HG03039 (cell line): Measurements from ENCODE around the gene OR10A2.
"Not testable (repeated sequence)": the region's sequence is repeated elsewhere in the genome, so short reads cannot be mapped to it uniquely, and the experiment has no call there.

Experiments used
- ATAC-seq: cut with Tn5 transposase; IDR thresholded peaks from one replicate; pipeline ENCODE4 v1.9.1; 2021; ENCODE audit warnings: mild to moderate bottlenecking, moderate library complexity; ENCODE audit not compliant: unreplicated experiment

The OR10A2 gene

GRCh38 chr11:6862961-6863360 lies at the start of gene OR10A2:
OR10A2 (plus strand) TSS chr11:6863057; CDS start chr11:6869755, 6,698 bp downstream.
- ATAC-seq = no peak

- ATAC-seq = no peak
These were observed 49.2 kb upstream of the OR10A2 start for GRCh38 chr11:6813656-6814055.

- ATAC-seq = no peak
These were observed 45.2 kb upstream of the OR10A2 start for GRCh38 chr11:6817694-6818093.

GRCh38 chr11:6818967-6819366 lies 43.9 kb upstream of the OR10A2 start:
- ATAC-seq = no peak

- ATAC-seq = no peak
These were observed 38.6 kb upstream of the OR10A2 start for GRCh38 chr11:6824136-6824823.

- no peak for ATAC-seq
These were observed 37.6 kb upstream of the OR10A2 start for GRCh38 chr11:6825231-6825744.

- ATAC-seq = no peak
These were observed 34.8 kb upstream of the OR10A2 start for GRCh38 chr11:6828103-6828502.

- no peak for ATAC-seq
These were observed 29.5 kb upstream of the OR10A2 start for GRCh38 chr11:6833356-6833755.

GRCh38 chr11:6834021-6834420 lies 28.8 kb upstream of the OR10A2 start:
- ATAC-seq = no peak

GRCh38 chr11:6841694-6842093 lies 21.2 kb upstream of the OR10A2 start:
- no peak for ATAC-seq

GRCh38 chr11:6843670-6844069 lies 19.2 kb upstream of the OR10A2 start:
- ATAC-seq = no peak

GRCh38 chr11:6844356-6844755 lies 18.5 kb upstream of the OR10A2 start:
- no peak for ATAC-seq

- ATAC-seq = no peak
These were observed 17.5 kb upstream of the OR10A2 start, which contains the start of gene OR10A5 for GRCh38 chr11:6845383-6845782. OR10A5 (plus strand) TSS chr11:6845683; CDS start chr11:6845683, 0 bp downstream.

- no peak for ATAC-seq
These were observed 12.3 kb upstream of the OR10A2 start for GRCh38 chr11:6850526-6850925.

- not testable (repeated sequence) for ATAC-seq
These were observed 8.1 kb upstream of the OR10A2 start for GRCh38 chr11:6854801-6855200.

GRCh38 chr11:6855971-6856541 lies 6.8 kb upstream of the OR10A2 start:
- no peak for ATAC-seq

GRCh38 chr11:6856871-6857270 lies 6.0 kb upstream of the OR10A2 start:
- ATAC-seq = peak; percentile 90

- no peak for ATAC-seq
These were observed 1.6 kb downstream of the OR10A2 start for GRCh38 chr11:6864438-6864837.

- ATAC-seq = no peak
These were observed 8.4 kb downstream of the OR10A2 start for GRCh38 chr11:6871278-6871677.

- no peak for ATAC-seq
These were observed 12.9 kb downstream of the OR10A2 start for GRCh38 chr11:6875761-6876160.

- ATAC-seq = no peak
These were observed 13.5 kb downstream of the OR10A2 start, which contains the start of gene OR10A4 for GRCh38 chr11:6876325-6876724. OR10A4 (plus strand) TSS chr11:6876625; CDS start chr11:6876648, 23 bp downstream.

GRCh38 chr11:6876914-6877313 lies 14.1 kb downstream of the OR10A2 start:
- no peak for ATAC-seq
